Adipose tissue (tissue), 3 donors: ENCODE measurements around the gene WIPF2. TPM values are rescaled to one million over a fixed set of nuclear protein-coding genes. Genes with fewer than 3 reads are reported as not detected.

Experiments used
- H3K27ac ChIP-seq: one replicate; pipeline ENCODE4 v1.5.1; 2013; ENCODE audit warnings: low read depth, low read length
- WGBS, 3 donors: extraction: QIAGEN DNeasy Blood & Tissue Kit; methylation state at CpG; one replicate each; pipeline ENCODE4 v1.1.7; 2013; 5-methylcytosine and 5-hydroxymethylcytosine counted together
- polyA plus RNA-seq, 3 donors: library from polyadenylated mRNA; stranded (reverse); fragments of 200-250 nt; gene quantifications; one replicate each; pipeline ENCODE4 v1.2.3, GENCODE V29; 2013
- donor health status: healthy with polysubstance abuse.
- donor health status: Bipolar disorder and iron deficiency.
- donor health status: healthy.

The WIPF2 gene
- polyA plus RNA-seq, 3 donors = 6.3 to 9.0 (median 8.0) TPM

GRCh38 chr17:40317880-40318829, 99.1 kb downstream of the WIPF2 start:
- 0% methylated on average over 67 to 70 of the region's 70 CpGs for WGBS, 3 donors
- H3K27ac ChIP-seq = peak overlapping the region; percentile 80

GRCh38 chr17:40318830-40319391, 99.8 kb downstream of the WIPF2 start:
- no peak overlapping the region for H3K27ac ChIP-seq
- 8 to 9% (median 9%) methylated on average over 13 of the region's 13 CpGs for WGBS, 3 donors

- 43 to 50% (median 46%) methylated on average over 11 of the region's 11 CpGs for WGBS, 3 donors
- no peak overlapping the region for H3K27ac ChIP-seq
Observed at GRCh38 chr17:40319651-40320540, 100.8 kb downstream of the WIPF2 start.

GRCh38 chr17:40320756-40321523, 101.8 kb downstream of the WIPF2 start:
- H3K27ac ChIP-seq = no peak overlapping the region
- 26 to 46% (median 29%) methylated on average over 19 of the region's 19 CpGs for WGBS, 3 donors

- WGBS, 3 donors = 35 to 43% (median 40%) methylated on average over 4 of the region's 4 CpGs
- peak overlapping the region; percentile 65 for H3K27ac ChIP-seq
Observed at GRCh38 chr17:40321524-40321929, 102.4 kb downstream of the WIPF2 start.

- H3K27ac ChIP-seq = peak overlapping the region; percentile 65
- 0 to 13% (median 10%) methylated on average over 4 of the region's 4 CpGs for WGBS, 3 donors
Observed at GRCh38 chr17:40321961-40322357, 102.9 kb downstream of the WIPF2 start.

- 10 to 25% (median 16%) methylated on average over 19 of the region's 19 CpGs for WGBS, 3 donors
- H3K27ac ChIP-seq = peak overlapping the region; percentile 65
Observed at GRCh38 chr17:40322358-40323315, 103.5 kb downstream of the WIPF2 start.

- 16 to 61% (median 24%) methylated on average over 10 of the region's 10 CpGs for WGBS, 3 donors
- H3K27ac ChIP-seq = peak overlapping the region; percentile 65
Observed at GRCh38 chr17:40323391-40324381, 104.6 kb downstream of the WIPF2 start.

- H3K27ac ChIP-seq = no peak overlapping the region
- 63 to 81% (median 64%) methylated on average over 11 to 13 of the region's 13 CpGs for WGBS, 3 donors
Observed at GRCh38 chr17:40325156-40326013, 106.3 kb downstream of the WIPF2 start.

GRCh38 chr17:40326014-40326831, 107.1 kb downstream of the WIPF2 start:
- H3K27ac ChIP-seq = no peak overlapping the region
- 45 to 63% (median 46%) methylated on average over 15 to 17 of the region's 17 CpGs for WGBS, 3 donors

GRCh38 chr17:40326832-40327199, 107.7 kb downstream of the WIPF2 start:
- 12 to 62% (median 52%) methylated on average over 1 of the region's 1 CpG for WGBS, 3 donors
- no peak overlapping the region for H3K27ac ChIP-seq

- 70 to 84% (median 76%) methylated on average over 4 of the region's 4 CpGs for WGBS, 3 donors
- no peak overlapping the region for H3K27ac ChIP-seq
Observed at GRCh38 chr17:40327244-40327729, 108.2 kb downstream of the WIPF2 start.

- WGBS, 3 donors = 3 to 17% (median 5%) methylated on average over 3 of the region's 3 CpGs
- no peak overlapping the region for H3K27ac ChIP-seq
Observed at GRCh38 chr17:40327735-40328385, 108.8 kb downstream of the WIPF2 start.

GRCh38 chr17:40328386-40328766, 109.3 kb downstream of the WIPF2 start:
- WGBS, 3 donors = 72 to 88% (median 74%) methylated on average over 2 of the region's 2 CpGs
- no peak overlapping the region for H3K27ac ChIP-seq
